Suppressor macrophage treated with lipopolysaccharide for 4 hours (primary cell): ENCODE results near the gene TLN1.

Source experiments
- DNase-seq: peaks from one replicate; pipeline ENCODE4 v3.0.0-alpha.2; 2020

The TLN1 gene

DNA sequence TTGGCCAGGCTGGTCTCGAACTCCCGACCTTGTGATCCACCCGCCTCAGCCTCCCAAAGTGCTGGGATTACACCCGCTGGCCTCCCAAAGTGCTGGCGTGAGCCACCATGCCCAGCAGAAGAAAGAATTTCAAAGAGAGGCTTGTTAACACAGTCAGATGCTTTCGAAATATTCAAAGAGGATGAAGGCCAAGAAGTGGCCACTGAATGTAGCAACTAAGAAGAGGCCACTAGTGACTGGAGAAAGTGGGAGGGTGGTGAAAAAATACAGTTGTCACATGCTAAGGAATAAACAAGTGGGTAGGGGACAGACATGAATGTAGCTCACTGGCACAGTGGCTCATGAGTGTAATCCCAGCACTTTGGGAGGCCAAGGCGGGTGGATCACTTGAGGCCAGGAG is 29.3 kb downstream of the TLN1 start:
- no peak for DNase-seq

- DNase-seq: no peak
Measured at GRCh38 chr9:35700942-35701341, 31.1 kb downstream of the TLN1 start.

- no peak for DNase-seq
Measured at GRCh38 chr9:35700031-35700430, 32.0 kb downstream of the TLN1 start.

- DNase-seq: no peak
Measured at GRCh38 chr9:35698231-35698630, 33.8 kb downstream of the TLN1 start.

GRCh38 chr9:35697486-35697885 is 34.5 kb downstream of the TLN1 start:
- no peak for DNase-seq

- DNase-seq: peak; percentile 45
Measured at GRCh38 chr9:35696520-35697215, 35.3 kb downstream of the TLN1 start.

DNA sequence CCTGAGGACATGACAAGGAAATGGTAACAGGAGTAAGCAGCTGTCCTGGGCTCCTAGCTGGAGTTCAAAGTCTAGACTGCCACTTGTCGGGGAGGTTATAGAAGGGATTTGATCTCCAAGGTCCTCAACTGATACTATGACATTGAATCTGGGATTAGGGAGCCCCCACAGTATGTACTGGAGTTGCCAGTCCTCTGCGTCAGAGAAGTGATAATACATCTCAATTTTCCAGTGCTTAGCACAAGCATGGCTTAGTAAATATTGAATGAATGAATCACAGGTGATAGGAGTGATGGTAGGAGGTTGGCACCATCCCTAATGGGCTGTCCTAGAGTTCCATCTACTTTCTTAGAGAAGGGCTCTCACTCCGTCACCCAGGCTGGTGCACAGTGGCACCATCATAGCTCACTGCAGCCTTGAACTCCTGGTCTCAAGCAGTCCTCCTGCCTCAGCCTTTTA is 36.0 kb downstream of the TLN1 start:
- no peak for DNase-seq

- no peak for DNase-seq
Measured at GRCh38 chr9:35691757-35692301, 40.2 kb downstream of the TLN1 start.

GRCh38 chr9:35691334-35691650 is 40.7 kb downstream of the TLN1 start:
- DNase-seq: peak; percentile 36

- DNase-seq: peak; percentile 47
Measured at GRCh38 chr9:35690614-35691333, 41.2 kb downstream of the TLN1 start.

GRCh38 chr9:35690294-35690613 is 41.7 kb downstream of the TLN1 start:
- no peak for DNase-seq

DNA sequence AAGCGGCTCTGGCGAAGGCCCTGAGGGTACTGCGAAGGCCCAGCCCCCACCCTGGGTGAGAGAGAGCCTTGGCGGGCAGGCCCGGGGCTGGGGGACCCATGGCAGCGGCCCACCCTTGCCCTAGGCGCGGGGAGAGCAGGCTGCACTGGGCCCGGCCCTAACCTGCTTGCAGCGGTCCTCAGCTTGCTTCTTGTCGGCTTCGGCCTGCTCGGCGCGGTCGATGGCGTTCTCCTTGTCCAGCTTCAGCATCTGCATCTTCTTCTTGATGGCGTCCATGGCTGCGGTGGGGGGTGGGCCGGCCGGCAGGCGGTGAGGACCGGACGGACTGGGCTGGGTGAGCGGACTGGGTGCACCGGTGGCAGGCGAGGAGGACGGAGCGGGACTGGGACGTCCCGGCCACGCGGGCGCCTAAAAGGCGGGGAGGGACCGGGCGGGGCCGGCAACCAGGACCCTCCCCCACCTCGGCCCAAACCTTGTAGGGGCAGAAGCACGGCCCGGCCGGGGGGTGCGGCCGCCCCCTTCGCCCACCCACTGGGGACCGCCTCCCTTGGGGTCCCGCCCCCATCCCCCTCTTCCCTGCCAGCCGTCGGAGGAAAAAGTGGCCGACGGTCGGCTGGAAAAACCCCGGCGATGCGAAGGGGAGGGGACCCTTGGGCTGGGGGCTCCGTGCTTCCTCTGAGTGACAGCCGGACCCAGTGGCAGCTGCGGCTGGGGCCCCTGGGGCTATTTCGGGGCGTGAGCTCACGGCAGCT is 42.3 kb downstream of the TLN1 start, which contains the start of gene TPM2:
TSS of gene TPM2 (minus strand) at position 384 of the 752 bp plus-strand sequence. CDS start at position 276, 108 bp downstream.
- DNase-seq: no peak

- DNase-seq: peak; percentile 43
Measured at GRCh38 chr9:35688558-35689541, 43.1 kb downstream of the TLN1 start.

GRCh38 chr9:35687972-35688557 is 43.9 kb downstream of the TLN1 start:
- no peak for DNase-seq

GRCh38 chr9:35687306-35687705 is 44.7 kb downstream of the TLN1 start:
- DNase-seq: no peak

DNA sequence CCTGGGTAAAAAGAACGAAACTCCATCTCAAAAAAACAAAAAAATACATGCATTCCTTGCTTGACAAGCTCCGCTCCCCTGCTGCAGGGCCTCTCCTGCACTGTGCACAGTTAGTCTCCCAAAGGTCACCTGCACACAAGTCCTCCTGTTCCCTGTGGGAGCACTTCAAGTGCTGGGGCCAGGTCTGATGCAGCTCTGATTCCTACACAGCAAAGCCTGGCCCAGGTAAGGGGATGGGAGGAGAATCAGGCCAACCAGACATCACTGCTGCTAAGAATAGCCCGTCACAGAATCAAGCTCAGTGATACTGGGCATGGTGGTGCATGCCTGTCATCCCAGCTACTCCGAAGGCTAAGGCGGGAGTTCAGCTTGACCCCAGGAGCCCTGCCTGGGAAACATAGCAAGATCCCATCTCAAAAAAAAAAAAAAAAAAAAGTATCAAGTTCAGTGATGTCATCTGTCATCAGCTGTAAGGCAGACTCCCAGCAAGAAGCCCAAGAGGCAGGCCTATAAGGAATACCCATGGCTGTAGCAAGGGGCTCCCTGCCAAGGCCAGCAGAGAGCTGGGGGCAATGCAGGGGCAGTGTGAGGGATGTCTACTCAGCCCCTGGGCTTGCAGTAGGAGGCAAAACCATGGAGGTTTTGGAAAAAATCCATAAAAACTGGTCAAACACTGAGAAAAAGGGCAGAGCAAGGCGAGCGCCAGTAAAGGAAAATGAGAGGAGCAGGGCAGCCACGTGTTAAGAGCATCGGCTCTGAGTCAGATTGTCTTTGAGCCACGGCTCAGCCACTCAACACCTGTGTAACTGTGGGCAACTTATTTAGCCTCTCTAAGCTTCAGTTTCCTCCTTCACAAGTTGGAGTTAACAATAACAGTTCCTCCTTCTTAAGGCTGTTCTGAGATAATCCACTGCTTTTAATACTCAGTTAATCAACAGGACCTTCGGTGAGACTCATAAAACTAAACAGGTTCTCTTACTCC is 45.5 kb downstream of the TLN1 start:
- no peak for DNase-seq

DNA sequence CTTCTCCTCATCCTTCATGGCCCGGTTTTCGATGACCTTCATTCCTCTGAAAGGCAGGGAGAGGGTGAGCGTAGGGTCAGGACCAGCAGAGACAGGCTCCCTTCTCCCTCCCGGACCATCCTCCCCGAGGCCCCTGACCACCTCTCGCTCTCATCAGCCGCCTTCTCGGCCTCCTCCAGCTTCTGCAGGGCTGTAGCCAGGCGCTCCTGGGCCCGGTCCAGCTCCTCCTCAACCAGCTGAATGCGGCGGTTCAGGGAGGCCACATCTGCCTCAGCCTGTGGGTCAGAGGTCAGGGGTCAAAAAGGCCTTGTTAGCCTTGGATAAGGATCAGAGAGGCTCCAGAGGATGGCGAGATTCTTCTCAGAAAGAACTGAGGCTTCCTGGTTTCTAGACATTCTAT is 46.5 kb downstream of the TLN1 start:
- DNase-seq: no peak

- DNase-seq: no peak
Measured at GRCh38 chr9:35684921-35685320, 47.1 kb downstream of the TLN1 start.

DNA sequence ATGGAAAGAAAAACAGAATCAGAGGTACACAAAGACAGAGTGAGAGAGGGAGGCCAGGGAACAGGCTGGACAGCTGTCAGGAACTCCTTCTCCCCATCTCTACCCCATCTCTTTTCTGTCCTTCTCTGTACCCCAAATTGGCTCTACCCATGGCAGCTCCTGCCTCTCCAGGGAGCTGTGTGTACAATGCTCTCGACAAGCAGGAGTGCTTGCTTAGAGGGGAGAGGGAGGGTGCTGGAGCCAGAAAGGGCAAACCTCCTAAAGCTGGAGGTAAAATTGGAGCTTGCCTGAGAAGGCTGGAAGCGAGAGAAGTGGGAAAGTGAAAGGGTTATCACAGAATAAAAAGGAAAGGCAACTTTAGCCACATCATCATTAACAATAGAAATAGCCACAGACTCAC is 48.7 kb downstream of the TLN1 start:
- DNase-seq: no peak

GRCh38 chr9:35682520-35683315 is 49.3 kb downstream of the TLN1 start:
- DNase-seq: no peak
